ENCODE results near the gene NELL1. TPM values are rescaled to one million over a fixed set of nuclear protein-coding genes. Genes with fewer than 3 reads are reported as not detected.

The NELL1 gene
- total RNA-seq, 1 donor from 2014 or later: 0.29 TPM

GRCh38 chr11:21169639-21170038, 500.3 kb downstream of the NELL1 start:
- Mint-ChIP-seq H3K36me3 (ENCODE audit: unreplicated experiment) (no peaks in the 10 kb centered on the region), H3K27ac (ENCODE audit: unreplicated experiment) (no peak overlapping the region), H3K4me3 (ENCODE audit: unreplicated experiment) (no peak overlapping the region), H3K27me3 (ENCODE audit: unreplicated experiment) (no peaks in the 10 kb centered on the region), H3K9me3 (ENCODE audit: unreplicated experiment) (no peaks in the 10 kb centered on the region), H3K4me1 (ENCODE audit: low read depth, unreplicated experiment) (no peaks in the 10 kb centered on the region)
- DNase-seq: no peak
- TF ChIP-seq, protein P1, sequence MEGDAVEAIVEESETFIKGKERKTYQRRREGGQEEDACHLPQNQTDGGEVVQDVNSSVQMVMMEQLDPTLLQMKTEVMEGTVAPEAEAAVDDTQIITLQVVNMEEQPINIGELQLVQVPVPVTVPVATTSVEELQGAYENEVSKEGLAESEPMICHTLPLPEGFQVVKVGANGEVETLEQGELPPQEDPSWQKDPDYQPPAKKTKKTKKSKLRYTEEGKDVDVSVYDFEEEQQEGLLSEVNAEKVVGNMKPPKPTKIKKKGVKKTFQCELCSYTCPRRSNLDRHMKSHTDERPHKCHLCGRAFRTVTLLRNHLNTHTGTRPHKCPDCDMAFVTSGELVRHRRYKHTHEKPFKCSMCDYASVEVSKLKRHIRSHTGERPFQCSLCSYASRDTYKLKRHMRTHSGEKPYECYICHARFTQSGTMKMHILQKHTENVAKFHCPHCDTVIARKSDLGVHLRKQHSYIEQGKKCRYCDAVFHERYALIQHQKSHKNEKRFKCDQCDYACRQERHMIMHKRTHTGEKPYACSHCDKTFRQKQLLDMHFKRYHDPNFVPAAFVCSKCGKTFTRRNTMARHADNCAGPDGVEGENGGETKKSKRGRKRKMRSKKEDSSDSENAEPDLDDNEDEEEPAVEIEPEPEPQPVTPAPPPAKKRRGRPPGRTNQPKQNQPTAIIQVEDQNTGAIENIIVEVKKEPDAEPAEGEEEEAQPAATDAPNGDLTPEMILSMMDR (IDR thresholded peaks at IDR 0.05; ENCODE audit: partially characterized antibody, unreplicated experiment): no peak

DNA sequence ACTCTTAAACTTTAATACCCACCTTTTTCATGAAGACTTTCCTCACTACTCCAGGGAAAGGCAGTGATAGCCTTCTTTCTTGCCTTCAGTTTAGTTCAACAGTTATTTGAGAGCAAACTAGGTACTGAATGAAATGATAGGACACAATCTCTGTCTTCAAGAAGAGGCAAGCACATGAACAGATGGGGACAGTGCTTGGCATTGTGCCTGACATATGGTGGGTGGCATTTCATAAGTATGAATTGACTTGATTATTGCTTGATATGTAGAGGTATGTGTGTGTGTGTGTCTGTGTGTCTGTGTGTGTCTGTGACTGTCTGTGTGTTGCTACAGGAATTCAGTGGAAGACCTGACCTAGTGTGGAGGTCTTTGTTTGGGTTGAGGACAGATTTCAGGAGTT, 504.1 kb downstream of the NELL1 start:
- TF ChIP-seq, protein P1 (IDR thresholded peaks at IDR 0.05; ENCODE audit: partially characterized antibody, unreplicated experiment): no peak
- no peaks in the 10 kb centered on the region for H3K4me1 Mint-ChIP-seq (ENCODE audit: low read depth, unreplicated experiment)
- no peaks in the 10 kb centered on the region for H3K27me3 Mint-ChIP-seq (ENCODE audit: unreplicated experiment)
- H3K27ac Mint-ChIP-seq (ENCODE audit: unreplicated experiment): no peak overlapping the region
- no peak for DNase-seq
- no peaks in the 10 kb centered on the region for H3K36me3 Mint-ChIP-seq (ENCODE audit: unreplicated experiment)
- no peak overlapping the region for H3K4me3 Mint-ChIP-seq (ENCODE audit: unreplicated experiment)
- no peaks in the 10 kb centered on the region for H3K9me3 Mint-ChIP-seq (ENCODE audit: unreplicated experiment)

GRCh38 chr11:21174781-21175180, 505.4 kb downstream of the NELL1 start:
- TF ChIP-seq, protein P1 (IDR thresholded peaks at IDR 0.05; ENCODE audit: partially characterized antibody, unreplicated experiment): no peak
- H3K36me3 Mint-ChIP-seq (ENCODE audit: unreplicated experiment): no peaks in the 10 kb centered on the region
- H3K4me3 Mint-ChIP-seq (ENCODE audit: unreplicated experiment): no peak overlapping the region
- no peak for DNase-seq
- no peaks in the 10 kb centered on the region for H3K9me3 Mint-ChIP-seq (ENCODE audit: unreplicated experiment)
- no peaks in the 10 kb centered on the region for H3K4me1 Mint-ChIP-seq (ENCODE audit: low read depth, unreplicated experiment)
- no peak overlapping the region for H3K27ac Mint-ChIP-seq (ENCODE audit: unreplicated experiment)
- no peaks in the 10 kb centered on the region for H3K27me3 Mint-ChIP-seq (ENCODE audit: unreplicated experiment)

- no peaks in the 10 kb centered on the region for H3K9me3 Mint-ChIP-seq (ENCODE audit: unreplicated experiment)
Observed at GRCh38 chr11:21177379-21177778, 508.0 kb downstream of the NELL1 start.

DNA sequence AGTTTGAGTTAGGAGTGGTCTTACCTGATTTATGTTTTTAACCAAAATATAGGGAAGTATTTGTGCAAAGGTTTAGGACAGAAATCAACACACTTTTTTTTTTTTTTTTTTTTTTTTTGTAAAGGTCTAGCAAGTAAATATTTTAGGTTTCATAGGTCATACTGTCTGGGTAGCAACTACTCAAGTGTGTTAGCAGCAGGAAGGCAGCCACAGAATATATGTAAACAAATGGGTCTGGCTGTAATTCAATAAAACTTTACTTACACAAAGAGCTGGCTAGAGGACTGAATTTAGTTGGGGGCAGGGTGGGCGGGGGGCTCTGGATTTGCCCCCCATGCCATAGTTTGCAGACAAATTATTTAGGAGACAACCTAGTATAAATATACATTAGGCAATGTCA, 510.4 kb downstream of the NELL1 start:
- H3K4me3 Mint-ChIP-seq (ENCODE audit: unreplicated experiment): no peak overlapping the region
- no peaks in the 10 kb centered on the region for H3K36me3 Mint-ChIP-seq (ENCODE audit: unreplicated experiment)
- H3K4me1 Mint-ChIP-seq (ENCODE audit: low read depth, unreplicated experiment): no peaks in the 10 kb centered on the region
- no peaks in the 10 kb centered on the region for H3K9me3 Mint-ChIP-seq (ENCODE audit: unreplicated experiment)
- DNase-seq: no peak
- no peak overlapping the region for H3K27ac Mint-ChIP-seq (ENCODE audit: unreplicated experiment)
- no peaks in the 10 kb centered on the region for H3K27me3 Mint-ChIP-seq (ENCODE audit: unreplicated experiment)
- TF ChIP-seq, protein P1 (IDR thresholded peaks at IDR 0.05; ENCODE audit: partially characterized antibody, unreplicated experiment): no peak

More at GRCh38 chr11:21177379-21177778, 508.0 kb downstream of the NELL1 start:
- no peak overlapping the region for H3K4me3 Mint-ChIP-seq (ENCODE audit: unreplicated experiment)
- H3K36me3 Mint-ChIP-seq (ENCODE audit: unreplicated experiment): no peaks in the 10 kb centered on the region
- TF ChIP-seq, protein P1 (IDR thresholded peaks at IDR 0.05; ENCODE audit: partially characterized antibody, unreplicated experiment): no peak
- no peaks in the 10 kb centered on the region for H3K4me1 Mint-ChIP-seq (ENCODE audit: low read depth, unreplicated experiment)
- DNase-seq: no peak
- no peaks in the 10 kb centered on the region for H3K27me3 Mint-ChIP-seq (ENCODE audit: unreplicated experiment)
- H3K27ac Mint-ChIP-seq (ENCODE audit: unreplicated experiment): no peak overlapping the region
